Nephron progenitor cell (in vitro differentiated cells): ENCODE results near the gene FAM184B.

Experiments used
- DNase-seq: peaks from one replicate; pipeline ENCODE4 v3.0.0; 2021
- H3K27ac Mint-ChIP-seq: 2 replicates; pipeline ENCODE4 v1.8.0; 2021; ENCODE audit warnings: mild to moderate bottlenecking, moderate library complexity, mixed read lengths
- H3K27me3 Mint-ChIP-seq: 2 replicates; pipeline ENCODE4 v1.8.0; 2021; ENCODE audit warnings: mild to moderate bottlenecking, low read depth, mixed read lengths; ENCODE audit not compliant: poor library complexity
- H3K36me3 Mint-ChIP-seq: 2 replicates; pipeline ENCODE4 v1.8.0; 2021; ENCODE audit warnings: low read depth, mixed read lengths
- H3K4me1 Mint-ChIP-seq: 2 replicates; pipeline ENCODE4 v1.8.0; 2021; ENCODE audit warnings: mixed read lengths
- H3K4me3 Mint-ChIP-seq: 2 replicates; pipeline ENCODE4 v1.8.0; 2021; ENCODE audit warnings: mild to moderate bottlenecking, moderate library complexity, mixed read lengths
- H3K9me3 Mint-ChIP-seq: 2 replicates; pipeline ENCODE4 v1.8.0; 2021; ENCODE audit warnings: mild to moderate bottlenecking, moderate library complexity, mixed read lengths
- CTCF ChIP-seq: fragments of 200-600 bp; sonication (generic); IDR thresholded peaks from 2 replicates; pipeline ENCODE4 v1.5.0; 2021; ENCODE audit warnings: antibody characterized with exemption

The FAM184B gene

GRCh38 chr4:17781300-17782287 is at the start of gene FAM184B:
TSS of gene FAM184B (minus strand) at chr4:17781621. CDS start at chr4:17781299, 322 bp downstream.
- peaks cover 9% of the 10 kb centered on the region for H3K9me3 Mint-ChIP-seq

GRCh38 chr4:17823871-17824669 is 42.6 kb upstream of the FAM184B start:
- TF ChIP-seq CTCF, result no peak
- H3K4me1 Mint-ChIP-seq, result no peaks in the 10 kb centered on the region
- no peak overlapping the region for H3K27ac Mint-ChIP-seq
- H3K9me3 Mint-ChIP-seq, result no peaks in the 10 kb centered on the region
- peaks cover 72% of the 10 kb centered on the region for H3K36me3 Mint-ChIP-seq
- peaks cover 5% of the 10 kb centered on the region for H3K27me3 Mint-ChIP-seq
- no peak overlapping the region for H3K4me3 Mint-ChIP-seq
- no peak for DNase-seq

More at GRCh38 chr4:17781300-17782287, at the start of gene FAM184B:
- Mint-ChIP-seq H3K4me3 (peak within 1 kb of the TSS; percentile 82), H3K4me1 (peaks cover 21% of the 10 kb centered on the region), H3K27me3 (peaks cover 78% of the 10 kb centered on the region), H3K36me3 (no peaks in the 10 kb centered on the region), H3K27ac (no peak within 1 kb of the TSS)
- peak; percentile 66 for DNase-seq
- TF ChIP-seq CTCF, result no peak

GRCh38 chr4:17817027-17817426 is 35.6 kb upstream of the FAM184B start:
- peaks cover 66% of the 10 kb centered on the region for H3K36me3 Mint-ChIP-seq
- H3K4me3 Mint-ChIP-seq, result no peak overlapping the region

GRCh38 chr4:17816142-17816541 is 34.7 kb upstream of the FAM184B start:
- Mint-ChIP-seq H3K9me3 (no peaks in the 10 kb centered on the region), H3K27me3 (no peaks in the 10 kb centered on the region), H3K4me3 (no peak overlapping the region), H3K4me1 (peaks cover 26% of the 10 kb centered on the region), H3K27ac (no peak overlapping the region), H3K36me3 (peaks cover 59% of the 10 kb centered on the region)
- DNase-seq, result no peak
- no peak for TF ChIP-seq CTCF

More at GRCh38 chr4:17817027-17817426, 35.6 kb upstream of the FAM184B start:
- no peak overlapping the region for H3K27ac Mint-ChIP-seq
- peak; percentile 40 for TF ChIP-seq CTCF
- peaks cover 5% of the 10 kb centered on the region for H3K27me3 Mint-ChIP-seq
- H3K9me3 Mint-ChIP-seq, result no peaks in the 10 kb centered on the region
- no peak for DNase-seq
- H3K4me1 Mint-ChIP-seq, result peaks cover 18% of the 10 kb centered on the region

- Mint-ChIP-seq H3K9me3 (no peaks in the 10 kb centered on the region), H3K4me3 (no peak overlapping the region), H3K27me3 (no peaks in the 10 kb centered on the region), H3K4me1 (peaks cover 31% of the 10 kb centered on the region), H3K27ac (no peak overlapping the region), H3K36me3 (peaks cover 48% of the 10 kb centered on the region)
- no peak for TF ChIP-seq CTCF
- DNase-seq, result no peak
These were observed 32.7 kb upstream of the FAM184B start for GRCh38 chr4:17814140-17814539.
